HG03045 (cell line): ENCODE results near the gene PCDHB14.
"Not testable (repeated sequence)": the region's sequence is repeated elsewhere in the genome, so short reads cannot be mapped to it uniquely, and the experiment has no call there.

ENCODE experiments used
- ATAC-seq: cut with Tn5 transposase; IDR thresholded peaks from one replicate; pipeline ENCODE4 v1.9.1; 2021; ENCODE audit warnings: mild to moderate bottlenecking, moderate library complexity; ENCODE audit not compliant: unreplicated experiment

PCDHB14 gene

GRCh38 chr5:141208478-141208877 lies 14.7 kb upstream of the PCDHB14 start, which contains the start of gene PCDHB12:
TSS of gene PCDHB12 (plus strand) at chr5:141208719. CDS start at chr5:141208908, 189 bp downstream.
- ATAC-seq = no peak

GRCh38 chr5:141210281-141210680 lies 12.9 kb upstream of the PCDHB14 start:
- not testable (repeated sequence) for ATAC-seq

- not testable (repeated sequence) for ATAC-seq
Measured at GRCh38 chr5:141210849-141211248, 12.3 kb upstream of the PCDHB14 start.

- not testable (repeated sequence) for ATAC-seq
Measured at GRCh38 chr5:141213656-141214339, 9.3 kb upstream of the PCDHB14 start, which contains the start of gene PCDHB13. TSS of gene PCDHB13 (plus strand) at chr5:141213919. CDS start at chr5:141214124, 205 bp downstream.

- not testable (repeated sequence) for ATAC-seq
Measured at GRCh38 chr5:141214583-141214982, 8.6 kb upstream of the PCDHB14 start.

GRCh38 chr5:141215504-141215903 lies 7.6 kb upstream of the PCDHB14 start:
- not testable (repeated sequence) for ATAC-seq

- not testable (repeated sequence) for ATAC-seq
Measured at GRCh38 chr5:141216035-141216434, 7.1 kb upstream of the PCDHB14 start.

- ATAC-seq = not testable (repeated sequence)
Measured at GRCh38 chr5:141224844-141225243, 1.7 kb downstream of the PCDHB14 start.

GRCh38 chr5:141225421-141225820 lies 2.3 kb downstream of the PCDHB14 start:
- ATAC-seq = not testable (repeated sequence)

- ATAC-seq = no peak
Measured at GRCh38 chr5:141234109-141234667, 11.0 kb downstream of the PCDHB14 start.

GRCh38 chr5:141235922-141236321 lies 12.8 kb downstream of the PCDHB14 start:
- ATAC-seq = not testable (repeated sequence)

GRCh38 chr5:141236516-141237313 lies 13.6 kb downstream of the PCDHB14 start:
- no peak for ATAC-seq

GRCh38 chr5:141241496-141241895 lies 18.4 kb downstream of the PCDHB14 start:
- no peak for ATAC-seq

- no peak for ATAC-seq
Measured at GRCh38 chr5:141245250-141245717, 22.1 kb downstream of the PCDHB14 start, which contains the start of gene PCDHB15. TSS of gene PCDHB15 (plus strand) at chr5:141245395. CDS start at chr5:141245579, 184 bp downstream.

GRCh38 chr5:141246971-141247370 lies 23.8 kb downstream of the PCDHB14 start:
- not testable (repeated sequence) for ATAC-seq

GRCh38 chr5:141247434-141247833 lies 24.3 kb downstream of the PCDHB14 start:
- ATAC-seq = not testable (repeated sequence)

- ATAC-seq = no peak
Measured at GRCh38 chr5:141250576-141250975, 27.4 kb downstream of the PCDHB14 start.

GRCh38 chr5:141258464-141258863 lies 35.3 kb downstream of the PCDHB14 start:
- no peak for ATAC-seq

GRCh38 chr5:141258948-141259347 lies 35.8 kb downstream of the PCDHB14 start:
- ATAC-seq = no peak

- no peak for ATAC-seq
Measured at GRCh38 chr5:141260458-141261237, 37.5 kb downstream of the PCDHB14 start.

GRCh38 chr5:141261238-141261546 lies 38.0 kb downstream of the PCDHB14 start:
- no peak for ATAC-seq
